Stimulated activated CD4-positive, alpha-beta T cell treated with anti-CD3 and anti-CD28 coated beads, TNF-alpha, amount 100 ng/mL, for 24 hours (primary cell): ENCODE data around the gene NAMPT.

Experiments used
- DNase-seq, 3 experiments: peaks; one replicate each; pipeline ENCODE4 v3.0.0-alpha.2; 2020; ENCODE audit warnings: low read depth in 3 of 3

Gene NAMPT

GRCh38 chr7:106273009-106273668 is 11.6 kb downstream of the NAMPT start:
- DNase-seq = no peak

- no peak for DNase-seq
Observed at GRCh38 chr7:106270122-106270977, 14.4 kb downstream of the NAMPT start.

- DNase-seq = no peak
Observed at GRCh38 chr7:106269254-106269961, 15.4 kb downstream of the NAMPT start.

GRCh38 chr7:106265133-106265532 is 19.6 kb downstream of the NAMPT start:
- DNase-seq = no peak

GRCh38 chr7:106262221-106262881 is 22.4 kb downstream of the NAMPT start:
- DNase-seq = no peak

GRCh38 chr7:106260136-106260561 is 24.6 kb downstream of the NAMPT start:
- no peak for DNase-seq

GRCh38 chr7:106258789-106259188 is 26.0 kb downstream of the NAMPT start:
- DNase-seq = no peak

GRCh38 chr7:106257752-106258151 is 27.0 kb downstream of the NAMPT start:
- no peak for DNase-seq

GRCh38 chr7:106256144-106256543 is 28.6 kb downstream of the NAMPT start:
- DNase-seq = no peak

GRCh38 chr7:106255246-106255645 is 29.5 kb downstream of the NAMPT start:
- DNase-seq = no peak

- no peak for DNase-seq
Observed at GRCh38 chr7:106254525-106255116, 30.2 kb downstream of the NAMPT start.

- DNase-seq = no peak
Observed at GRCh38 chr7:106252568-106252967, 32.2 kb downstream of the NAMPT start.

- DNase-seq = no peak
Observed at GRCh38 chr7:106249488-106249887, 35.3 kb downstream of the NAMPT start.

- DNase-seq = no peak
Observed at GRCh38 chr7:106248600-106248999, 36.2 kb downstream of the NAMPT start.

- no peak for DNase-seq
Observed at GRCh38 chr7:106247841-106248240, 36.9 kb downstream of the NAMPT start.

- no peak for DNase-seq
Observed at GRCh38 chr7:106246902-106247711, 37.7 kb downstream of the NAMPT start.

GRCh38 chr7:106243893-106244292 is 40.9 kb downstream of the NAMPT start:
- no peak for DNase-seq

- no peak for DNase-seq
Observed at GRCh38 chr7:106239406-106239805, 45.4 kb downstream of the NAMPT start.

GRCh38 chr7:106238830-106239229 is 46.0 kb downstream of the NAMPT start:
- DNase-seq = no peak

GRCh38 chr7:106236065-106236464 is 48.7 kb downstream of the NAMPT start:
- no peak for DNase-seq

GRCh38 chr7:106234425-106234824 is 50.4 kb downstream of the NAMPT start:
- no peak for DNase-seq
